Measurements from ENCODE around the gene HLA-DMB. TPM values are rescaled to one million over a fixed set of nuclear protein-coding genes. Genes with fewer than 3 reads are reported as not detected.

Gene HLA-DMB
- total RNA-seq, 1 experiment from 2014 or later: 1.1 TPM

GRCh38 chr6:32968867-32969684 is 28.2 kb upstream of the HLA-DMB start (continued):
- TF ChIP-seq ERG (CRISPR knock-in tag; IDR thresholded peaks at IDR 0.05) (no peak), GABPB1 (CRISPR knock-in tag; IDR thresholded peaks at IDR 0.05) (0 out of 2 replicates have a peak, but pooled peaks have one; percentile 8), USF2 (CRISPR knock-in tag; IDR thresholded peaks at IDR 0.05) (no peak), OVOL2 (CRISPR knock-in tag; IDR thresholded peaks at IDR 0.05; ENCODE audit: borderline replicate concordance) (no peak), E2F5 (CRISPR knock-in tag; IDR thresholded peaks at IDR 0.05) (no peak), ZNF423 (CRISPR knock-in tag; IDR thresholded peaks at IDR 0.05) (peak; percentile 92), KAT7 (CRISPR knock-in tag; IDR thresholded peaks at IDR 0.05; ENCODE audit: borderline replicate concordance) (no peak; the same call in 1 of the 2 replicates), ZMAT4 (CRISPR knock-in tag; IDR thresholded peaks at IDR 0.05) (no peak; the same call in 1 of the 2 replicates), ATF1 (CRISPR knock-in tag; IDR thresholded peaks at IDR 0.05) (no peak), ZBTB21 (CRISPR knock-in tag; IDR thresholded peaks at IDR 0.05; ENCODE audit: borderline replicate concordance) (no peak), TEAD1 (CRISPR knock-in tag; IDR thresholded peaks at IDR 0.05) (0 out of 2 replicates have a peak, but pooled peaks have one; percentile 20), E2F1 (CRISPR knock-in tag; IDR thresholded peaks at IDR 0.05) (no peak; the same call in 1 of the 2 replicates), CBFB (CRISPR knock-in tag; IDR thresholded peaks at IDR 0.05; ENCODE audit: low read depth) (no peak), NR2C2 (CRISPR knock-in tag; IDR thresholded peaks at IDR 0.05) (no peak), SMAD3 (CRISPR knock-in tag; IDR thresholded peaks at IDR 0.05; ENCODE audit: borderline replicate concordance) (no peak), GTF2I (CRISPR knock-in tag; conservative IDR thresholded peaks at IDR 0.05) (no peak), NFE2L1 (CRISPR knock-in tag; IDR thresholded peaks at IDR 0.05) (peak; percentile 45)
- TF ChIP-seq, protein P1, sequence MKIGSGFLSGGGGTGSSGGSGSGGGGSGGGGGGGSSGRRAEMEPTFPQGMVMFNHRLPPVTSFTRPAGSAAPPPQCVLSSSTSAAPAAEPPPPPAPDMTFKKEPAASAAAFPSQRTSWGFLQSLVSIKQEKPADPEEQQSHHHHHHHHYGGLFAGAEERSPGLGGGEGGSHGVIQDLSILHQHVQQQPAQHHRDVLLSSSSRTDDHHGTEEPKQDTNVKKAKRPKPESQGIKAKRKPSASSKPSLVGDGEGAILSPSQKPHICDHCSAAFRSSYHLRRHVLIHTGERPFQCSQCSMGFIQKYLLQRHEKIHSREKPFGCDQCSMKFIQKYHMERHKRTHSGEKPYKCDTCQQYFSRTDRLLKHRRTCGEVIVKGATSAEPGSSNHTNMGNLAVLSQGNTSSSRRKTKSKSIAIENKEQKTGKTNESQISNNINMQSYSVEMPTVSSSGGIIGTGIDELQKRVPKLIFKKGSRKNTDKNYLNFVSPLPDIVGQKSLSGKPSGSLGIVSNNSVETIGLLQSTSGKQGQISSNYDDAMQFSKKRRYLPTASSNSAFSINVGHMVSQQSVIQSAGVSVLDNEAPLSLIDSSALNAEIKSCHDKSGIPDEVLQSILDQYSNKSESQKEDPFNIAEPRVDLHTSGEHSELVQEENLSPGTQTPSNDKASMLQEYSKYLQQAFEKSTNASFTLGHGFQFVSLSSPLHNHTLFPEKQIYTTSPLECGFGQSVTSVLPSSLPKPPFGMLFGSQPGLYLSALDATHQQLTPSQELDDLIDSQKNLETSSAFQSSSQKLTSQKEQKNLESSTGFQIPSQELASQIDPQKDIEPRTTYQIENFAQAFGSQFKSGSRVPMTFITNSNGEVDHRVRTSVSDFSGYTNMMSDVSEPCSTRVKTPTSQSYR (CRISPR knock-in tag; IDR thresholded peaks at IDR 0.05): no peak
- TF ChIP-seq, protein P2, sequence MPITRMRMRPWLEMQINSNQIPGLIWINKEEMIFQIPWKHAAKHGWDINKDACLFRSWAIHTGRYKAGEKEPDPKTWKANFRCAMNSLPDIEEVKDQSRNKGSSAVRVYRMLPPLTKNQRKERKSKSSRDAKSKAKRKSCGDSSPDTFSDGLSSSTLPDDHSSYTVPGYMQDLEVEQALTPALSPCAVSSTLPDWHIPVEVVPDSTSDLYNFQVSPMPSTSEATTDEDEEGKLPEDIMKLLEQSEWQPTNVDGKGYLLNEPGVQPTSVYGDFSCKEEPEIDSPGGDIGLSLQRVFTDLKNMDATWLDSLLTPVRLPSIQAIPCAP (CRISPR knock-in tag; IDR thresholded peaks at IDR 0.05): no peak
- TF ChIP-seq, protein P3, sequence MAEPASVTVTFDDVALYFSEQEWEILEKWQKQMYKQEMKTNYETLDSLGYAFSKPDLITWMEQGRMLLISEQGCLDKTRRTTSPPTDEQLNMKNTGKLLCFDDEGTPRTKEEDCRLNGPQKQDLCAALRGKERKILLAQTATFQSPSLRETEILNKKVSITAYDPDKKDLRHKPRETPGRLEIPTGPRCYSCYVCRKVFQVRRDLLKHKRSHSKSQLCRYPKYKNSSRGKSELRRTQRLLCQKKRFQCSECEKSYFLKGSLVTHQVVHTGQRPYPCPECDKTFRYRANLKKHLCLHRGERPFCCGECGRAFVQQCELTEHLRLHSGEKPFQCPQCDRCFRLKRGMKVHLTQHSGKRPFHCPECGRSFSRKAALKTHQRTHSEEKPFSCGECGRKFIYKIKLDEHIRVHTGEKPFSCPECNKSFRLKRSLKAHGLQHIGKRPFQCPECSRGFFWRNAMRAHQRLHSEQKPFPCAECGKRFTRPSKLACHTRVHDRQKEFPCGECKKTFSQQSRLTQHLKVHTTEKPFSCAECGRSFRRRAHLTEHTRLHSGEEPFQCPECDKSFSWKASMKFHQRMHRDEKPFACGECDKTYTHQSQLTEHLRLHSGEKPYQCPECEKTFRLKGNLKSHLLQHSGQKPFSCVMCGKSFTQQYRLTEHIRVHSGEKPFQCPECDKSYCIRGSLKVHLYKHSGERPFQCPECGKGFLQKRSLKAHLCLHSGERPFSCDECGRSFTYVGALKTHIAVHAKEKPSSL (CRISPR knock-in tag; conservative IDR thresholded peaks at IDR 0.05): no peak
- TF ChIP-seq, protein P4, sequence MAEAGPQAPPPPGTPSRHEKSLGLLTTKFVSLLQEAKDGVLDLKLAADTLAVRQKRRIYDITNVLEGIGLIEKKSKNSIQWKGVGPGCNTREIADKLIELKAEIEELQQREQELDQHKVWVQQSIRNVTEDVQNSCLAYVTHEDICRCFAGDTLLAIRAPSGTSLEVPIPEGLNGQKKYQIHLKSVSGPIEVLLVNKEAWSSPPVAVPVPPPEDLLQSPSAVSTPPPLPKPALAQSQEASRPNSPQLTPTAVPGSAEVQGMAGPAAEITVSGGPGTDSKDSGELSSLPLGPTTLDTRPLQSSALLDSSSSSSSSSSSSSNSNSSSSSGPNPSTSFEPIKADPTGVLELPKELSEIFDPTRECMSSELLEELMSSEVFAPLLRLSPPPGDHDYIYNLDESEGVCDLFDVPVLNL (CRISPR knock-in tag; IDR thresholded peaks at IDR 0.05; ENCODE audit: borderline replicate concordance, low read depth): no peak
- TF ChIP-seq, protein P5, sequence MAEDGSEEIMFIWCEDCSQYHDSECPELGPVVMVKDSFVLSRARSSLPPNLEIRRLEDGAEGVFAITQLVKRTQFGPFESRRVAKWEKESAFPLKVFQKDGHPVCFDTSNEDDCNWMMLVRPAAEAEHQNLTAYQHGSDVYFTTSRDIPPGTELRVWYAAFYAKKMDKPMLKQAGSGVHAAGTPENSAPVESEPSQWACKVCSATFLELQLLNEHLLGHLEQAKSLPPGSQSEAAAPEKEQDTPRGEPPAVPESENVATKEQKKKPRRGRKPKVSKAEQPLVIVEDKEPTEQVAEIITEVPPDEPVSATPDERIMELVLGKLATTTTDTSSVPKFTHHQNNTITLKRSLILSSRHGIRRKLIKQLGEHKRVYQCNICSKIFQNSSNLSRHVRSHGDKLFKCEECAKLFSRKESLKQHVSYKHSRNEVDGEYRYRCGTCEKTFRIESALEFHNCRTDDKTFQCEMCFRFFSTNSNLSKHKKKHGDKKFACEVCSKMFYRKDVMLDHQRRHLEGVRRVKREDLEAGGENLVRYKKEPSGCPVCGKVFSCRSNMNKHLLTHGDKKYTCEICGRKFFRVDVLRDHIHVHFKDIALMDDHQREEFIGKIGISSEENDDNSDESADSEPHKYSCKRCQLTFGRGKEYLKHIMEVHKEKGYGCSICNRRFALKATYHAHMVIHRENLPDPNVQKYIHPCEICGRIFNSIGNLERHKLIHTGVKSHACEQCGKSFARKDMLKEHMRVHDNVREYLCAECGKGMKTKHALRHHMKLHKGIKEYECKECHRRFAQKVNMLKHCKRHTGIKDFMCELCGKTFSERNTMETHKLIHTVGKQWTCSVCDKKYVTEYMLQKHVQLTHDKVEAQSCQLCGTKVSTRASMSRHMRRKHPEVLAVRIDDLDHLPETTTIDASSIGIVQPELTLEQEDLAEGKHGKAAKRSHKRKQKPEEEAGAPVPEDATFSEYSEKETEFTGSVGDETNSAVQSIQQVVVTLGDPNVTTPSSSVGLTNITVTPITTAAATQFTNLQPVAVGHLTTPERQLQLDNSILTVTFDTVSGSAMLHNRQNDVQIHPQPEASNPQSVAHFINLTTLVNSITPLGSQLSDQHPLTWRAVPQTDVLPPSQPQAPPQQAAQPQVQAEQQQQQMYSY (CRISPR knock-in tag; IDR thresholded peaks at IDR 0.05): no peak

All from WTC11 (cell line).